Measurements from ENCODE around the gene KANK2.
A peak's percentile ranks its signal among the peaks of the same experiment; 100 is the strongest.
"Not testable (repeated sequence)": the region's sequence is repeated elsewhere in the genome, so short reads cannot be mapped to it uniquely, and the experiment has no call there.

The KANK2 gene

DNA sequence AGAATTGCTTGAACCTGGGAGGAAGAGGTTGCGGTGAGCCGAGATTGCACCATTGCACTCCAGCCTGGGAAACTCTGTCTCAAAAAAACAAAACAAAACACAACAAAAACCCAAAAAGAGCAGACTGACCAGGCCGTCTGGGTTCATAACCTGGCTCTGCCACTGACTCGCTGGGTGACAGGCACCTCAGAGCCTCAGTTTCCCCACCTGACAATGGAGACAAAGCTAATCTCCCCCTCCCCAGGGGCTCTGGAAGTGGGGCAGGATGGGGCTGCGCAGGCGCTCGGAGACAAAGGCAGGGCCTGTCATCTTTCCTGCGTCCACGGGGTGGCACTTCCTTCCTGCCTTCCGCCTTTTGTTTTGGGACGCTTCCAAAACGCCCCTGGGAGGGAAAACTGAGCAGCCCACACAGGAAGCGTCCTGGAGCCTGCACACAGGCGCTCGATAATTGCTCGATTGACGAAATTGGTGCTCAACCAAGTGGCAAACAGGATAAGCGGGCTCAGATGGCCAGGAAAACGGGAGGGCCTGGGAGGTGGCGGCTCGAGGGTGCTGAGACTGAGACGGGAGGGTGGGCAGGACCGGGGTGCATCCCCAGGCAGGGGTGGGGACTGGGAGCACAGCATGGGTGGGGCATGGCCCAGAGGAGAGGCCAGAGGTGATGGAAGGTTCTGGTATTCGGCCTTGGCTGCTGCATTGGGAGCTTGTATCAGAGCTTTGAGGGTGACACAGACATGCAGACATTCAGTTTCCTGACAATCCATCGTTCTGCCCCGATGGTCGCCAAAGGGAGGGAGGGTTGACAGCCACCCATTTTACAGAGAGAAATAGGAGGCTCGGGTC, 59.6 kb downstream of the KANK2 start:
- peak; percentile 51 for DNase-seq

DNA sequence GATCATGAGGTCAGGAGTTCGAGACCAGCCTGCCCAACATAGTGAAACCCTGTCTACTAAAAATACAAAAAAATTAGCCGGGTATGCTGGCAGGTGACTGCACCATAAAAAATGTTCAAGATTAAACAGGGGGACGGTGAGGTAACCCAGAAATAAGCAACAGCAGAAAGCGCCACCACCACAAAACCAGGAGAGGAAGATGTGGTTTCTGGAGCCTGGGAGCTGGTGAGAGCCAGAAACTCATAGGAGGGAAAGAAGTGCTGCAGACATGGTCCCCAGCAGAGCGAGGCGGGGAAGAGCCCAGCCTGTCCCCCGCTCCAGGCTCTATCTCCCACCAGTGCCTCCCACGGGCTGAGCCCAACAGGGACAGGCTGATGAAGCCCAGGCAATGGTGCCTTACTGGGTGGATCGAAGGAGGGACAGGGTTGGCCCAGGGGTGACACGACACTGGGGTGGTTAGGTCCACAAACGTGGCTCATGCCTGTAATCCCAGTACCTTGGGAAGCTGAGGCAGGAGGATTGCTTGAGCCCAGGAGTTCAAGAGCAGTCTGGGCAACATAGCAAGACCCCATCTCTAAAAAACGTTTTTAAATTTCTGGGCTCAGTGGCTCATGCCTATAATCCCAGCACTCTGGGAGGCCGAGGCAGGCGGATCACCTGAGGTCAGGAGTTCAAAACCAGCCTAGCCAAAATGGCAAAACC, 60.8 kb downstream of the KANK2 start:
- DNase-seq, result no peak

DNA sequence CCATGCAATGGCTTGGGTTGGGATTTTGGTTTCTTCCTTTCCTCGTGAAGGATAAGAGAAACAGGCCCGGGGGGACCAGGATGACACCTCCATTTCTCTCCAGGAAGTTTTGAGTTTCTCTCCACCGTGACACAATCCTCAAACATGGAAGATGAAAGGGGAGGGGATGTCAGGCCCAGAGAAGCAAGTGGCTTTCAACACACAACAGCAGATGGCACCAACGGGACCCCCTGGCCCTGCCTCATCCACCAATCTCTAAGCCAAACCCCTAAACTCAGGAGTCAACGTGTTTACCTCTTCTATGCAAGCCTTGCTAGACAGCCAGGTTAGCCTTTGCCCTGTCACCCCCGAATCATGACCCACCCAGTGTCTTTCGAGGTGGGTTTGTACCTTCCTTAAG, 65.9 kb downstream of the KANK2 start:
- DNase-seq, result no peak

DNA sequence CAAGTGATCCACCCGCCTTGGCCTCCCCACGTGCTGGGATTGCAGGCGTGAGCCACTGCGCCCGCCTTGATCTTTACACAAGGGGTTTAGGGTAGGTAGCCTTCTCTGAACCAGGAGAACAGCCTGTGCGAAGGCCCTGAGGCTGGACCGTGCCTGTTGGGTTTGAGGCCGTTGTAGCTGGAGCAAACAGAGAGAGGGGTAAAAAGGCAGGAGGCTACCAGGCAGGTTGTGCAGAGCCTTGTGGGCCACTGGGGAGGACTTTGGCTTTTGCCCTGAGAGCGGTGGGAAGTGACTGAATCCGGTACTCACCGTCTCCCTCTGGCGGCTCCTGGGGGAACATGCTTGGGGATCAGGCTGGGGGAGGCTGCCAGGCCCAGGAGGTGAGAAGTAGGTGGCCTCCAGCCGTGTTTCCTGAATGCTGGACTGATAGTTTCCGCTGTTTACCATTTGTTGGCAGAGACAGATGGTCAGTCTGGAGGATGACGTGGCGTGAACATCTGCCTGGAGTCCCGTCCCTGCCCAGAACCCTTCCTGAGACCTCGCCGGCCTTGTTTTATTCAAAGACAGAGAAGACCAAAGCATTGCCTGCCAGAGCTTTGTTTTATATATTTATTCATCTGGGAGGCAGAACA, 66.4 kb downstream of the KANK2 start:
- peak; percentile 69 for DNase-seq

DNA sequence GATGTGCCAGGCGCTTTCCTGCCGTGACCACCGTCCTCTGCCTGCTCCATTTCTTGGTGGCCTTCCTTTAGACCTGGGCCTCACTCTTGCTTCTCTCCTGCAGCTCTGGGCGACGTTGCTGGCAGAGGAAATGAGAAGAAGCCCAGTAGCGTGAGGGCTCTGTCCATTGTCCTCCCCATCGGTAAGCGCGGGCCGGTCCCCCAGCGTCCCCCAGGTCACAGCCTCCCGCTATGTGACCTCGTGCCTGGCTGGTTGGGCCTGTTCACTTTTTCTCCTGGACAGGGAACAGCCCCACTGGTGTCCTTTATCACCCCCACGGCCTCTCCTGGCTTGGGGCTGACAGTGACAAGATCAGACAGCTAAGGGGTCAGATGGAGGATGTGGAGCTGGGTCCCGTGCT, 69.4 kb downstream of the KANK2 start:
- no peak for DNase-seq

DNA sequence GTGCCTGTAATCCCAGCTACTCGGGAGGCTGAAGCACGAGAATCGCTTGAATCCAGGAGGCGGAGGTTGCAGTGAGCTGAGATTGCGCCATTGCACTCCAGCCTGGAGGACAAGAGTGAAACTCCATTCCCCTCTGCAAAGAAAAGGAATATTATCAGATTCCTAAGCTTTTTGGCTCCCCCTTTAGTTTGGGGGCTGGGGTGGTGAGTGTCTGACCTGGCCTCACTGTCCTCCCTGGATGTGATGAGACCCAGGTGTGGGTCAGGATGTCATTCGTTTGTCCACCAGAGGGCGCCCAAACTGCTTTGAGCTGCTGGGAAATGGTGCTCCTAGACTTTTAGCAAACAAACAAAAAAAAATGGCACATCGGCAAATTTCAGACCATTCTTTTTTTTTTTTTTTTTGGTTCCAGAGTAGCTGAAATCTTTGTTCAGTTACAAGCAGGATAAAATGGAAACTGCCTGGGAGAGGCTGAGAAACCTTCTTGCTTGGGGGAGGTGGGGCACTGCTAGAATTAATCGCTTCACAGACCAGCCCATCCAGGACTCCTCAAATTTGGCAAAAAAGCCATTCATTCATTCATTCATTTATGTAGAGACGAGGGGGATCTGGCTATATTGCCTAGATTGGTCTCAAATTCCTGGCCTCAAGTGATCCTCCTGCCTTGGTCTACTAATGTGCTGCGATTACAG, 71.2 kb downstream of the KANK2 start:
- peak; percentile 73 for DNase-seq

DNA sequence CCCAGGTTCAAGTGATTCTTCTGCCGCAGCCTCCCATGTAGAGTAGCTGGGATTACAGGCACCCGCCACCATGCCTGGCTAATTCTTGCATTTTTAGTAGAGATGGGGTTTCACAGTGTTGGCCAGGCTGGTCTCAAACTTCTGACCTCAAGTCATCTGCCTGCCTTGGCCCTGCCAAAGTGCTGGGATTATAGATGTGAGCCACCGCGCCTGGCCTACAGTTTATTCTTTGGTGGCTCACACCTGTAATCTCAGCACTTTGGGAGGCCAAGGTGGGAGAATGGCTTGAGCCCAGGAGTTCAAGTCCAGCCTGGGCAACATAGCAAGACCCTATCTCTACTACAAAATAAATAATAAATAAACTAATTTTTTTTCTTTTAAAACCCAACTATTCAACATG, 73.2 kb downstream of the KANK2 start:
- not testable (repeated sequence) for DNase-seq

DNA sequence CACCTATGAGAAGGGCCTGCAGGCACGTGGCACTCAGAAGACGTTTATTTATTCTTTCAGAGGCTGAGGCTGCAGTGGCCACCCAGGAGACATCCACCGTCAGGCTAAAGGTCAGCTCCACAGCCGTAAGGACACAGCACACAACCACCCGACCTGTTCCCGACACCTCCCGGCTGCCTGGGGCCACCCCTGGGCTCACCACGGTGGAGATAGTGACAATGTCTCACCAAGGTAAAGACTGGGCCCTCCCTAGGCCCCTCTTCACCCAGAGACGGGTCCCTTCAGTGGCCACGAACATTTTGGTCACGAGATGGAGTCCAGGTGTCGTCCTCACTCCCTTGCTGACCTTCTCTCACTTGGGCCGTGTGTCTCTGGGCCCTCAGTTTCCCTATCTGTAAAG, 74.2 kb downstream of the KANK2 start:
- no peak for DNase-seq

DNA sequence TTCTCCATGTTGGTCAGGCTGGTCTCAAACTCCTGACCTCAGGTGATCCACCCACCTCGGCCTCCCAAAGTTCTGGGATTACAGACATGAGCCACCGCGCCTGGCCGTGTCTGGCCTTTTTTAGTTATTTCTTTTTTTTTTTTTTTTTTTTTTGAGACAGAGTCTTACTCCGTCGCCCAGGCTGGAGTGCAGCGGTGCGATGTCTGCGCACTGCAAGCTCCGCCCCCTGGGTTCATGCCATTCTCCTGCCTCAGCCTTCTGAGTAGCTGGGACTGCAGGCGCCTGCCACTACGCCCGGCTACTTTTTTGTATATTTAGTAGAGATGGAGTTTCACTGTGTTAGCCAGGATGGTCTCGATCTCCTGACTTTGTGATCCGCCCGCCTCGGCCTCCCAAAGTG, 75.4 kb downstream of the KANK2 start:
- DNase-seq, result not testable (repeated sequence)

DNA sequence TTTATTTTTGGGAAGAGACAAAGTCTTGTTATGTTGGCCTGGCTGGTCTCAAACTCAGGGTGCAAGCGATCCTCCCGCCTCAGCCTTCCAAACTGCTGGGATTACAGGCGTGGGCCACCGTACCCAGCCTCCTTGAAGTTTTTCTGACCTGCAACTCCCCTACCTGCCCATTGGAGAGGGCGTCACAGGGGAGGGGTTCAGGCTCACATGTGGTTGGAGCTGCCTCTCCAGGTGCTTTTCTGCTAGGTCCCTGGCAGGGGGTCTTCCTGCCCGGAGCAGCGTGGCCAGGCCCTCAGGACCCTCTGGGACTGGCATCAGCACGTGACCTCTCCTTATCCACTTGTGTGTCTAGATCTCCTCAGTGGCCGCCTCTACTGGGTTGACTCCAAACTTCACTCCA, 80.8 kb downstream of the KANK2 start:
- no peak for DNase-seq

DNA sequence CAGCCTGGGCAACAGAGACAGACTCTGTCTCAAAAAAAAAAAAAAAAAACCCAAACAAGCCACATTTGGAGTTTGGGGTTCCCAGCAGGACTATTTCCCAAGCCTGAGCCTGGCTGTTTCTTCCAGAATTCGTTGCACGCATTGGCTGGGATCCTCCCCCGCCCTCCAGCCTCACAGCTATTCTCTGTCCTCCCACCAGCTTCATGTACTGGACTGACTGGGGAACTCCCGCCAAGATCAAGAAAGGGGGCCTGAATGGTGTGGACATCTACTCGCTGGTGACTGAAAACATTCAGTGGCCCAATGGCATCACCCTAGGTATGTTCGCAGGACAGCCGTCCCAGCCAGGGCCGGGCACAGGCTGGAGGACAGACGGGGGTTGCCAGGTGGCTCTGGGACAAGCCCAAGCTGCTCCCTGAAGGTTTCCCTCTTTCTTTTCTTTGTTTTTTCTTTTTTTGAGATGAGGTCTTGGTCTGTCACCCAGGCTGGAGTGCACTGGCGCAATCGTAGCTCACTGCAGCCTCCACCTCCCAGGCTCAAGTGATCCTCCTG, 81.4 kb downstream of the KANK2 start:
- DNase-seq, result no peak

DNA sequence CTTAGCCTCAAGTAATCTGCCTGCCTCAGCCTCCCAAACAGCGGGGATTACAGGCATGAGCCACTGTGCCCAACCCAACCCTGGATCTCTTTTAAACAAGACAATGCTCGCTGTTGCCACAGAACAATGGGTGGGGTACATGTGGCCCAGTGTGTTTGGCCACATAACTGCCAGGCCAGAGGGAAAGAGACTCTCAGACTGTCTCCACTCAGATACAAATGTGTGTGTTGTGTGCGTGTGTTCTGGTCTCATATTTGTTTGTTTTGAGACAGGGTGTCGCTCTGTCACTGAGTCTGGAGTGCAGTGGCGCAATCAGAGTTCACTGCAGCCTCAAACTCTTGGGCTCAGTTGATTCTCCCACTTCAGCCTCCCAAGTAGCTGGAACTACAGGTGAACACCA, 82.3 kb downstream of the KANK2 start:
- DNase-seq, result no peak

Measured in activated naive CD4-positive, alpha-beta T cell treated with anti-CD3 and anti-CD28 coated beads, Interleukin-2, amount 50 U/mL, for 16 hours (primary cell).